Stimulated activated CD8-positive, alpha-beta memory T cell treated with anti-CD3 and anti-CD28 coated beads, Interleukin-7, amount 100 ng/mL, for 48 hours (primary cell): ENCODE results near the gene ADGRL3.
"Not testable (repeated sequence)": the region's sequence is repeated elsewhere in the genome, so short reads cannot be mapped to it uniquely, and the experiment has no call there.

Source experiments
- DNase-seq, 2 donors: peaks; one replicate each; pipeline ENCODE4 v3.0.0-alpha.2; 2020; ENCODE audit warnings: low read depth in 1 of 2; ENCODE audit errors: extremely low read depth in 1 of 2

Gene ADGRL3

GRCh38 chr4:61204353-61205060, 4.4 kb downstream of the ADGRL3 start:
- DNase-seq: no peak

- no peak for DNase-seq
Measured at GRCh38 chr4:61205066-61205465, 4.9 kb downstream of the ADGRL3 start.

GRCh38 chr4:61207156-61207555, 7.0 kb downstream of the ADGRL3 start:
- not testable (repeated sequence) for DNase-seq

- no peak for DNase-seq
Measured at GRCh38 chr4:61210186-61210939, 10.2 kb downstream of the ADGRL3 start.

- no peak for DNase-seq
Measured at GRCh38 chr4:61211781-61212180, 11.7 kb downstream of the ADGRL3 start.

GRCh38 chr4:61212788-61213187, 12.7 kb downstream of the ADGRL3 start:
- DNase-seq: no peak

GRCh38 chr4:61214680-61215079, 14.6 kb downstream of the ADGRL3 start:
- DNase-seq: no peak

GRCh38 chr4:61217222-61217621, 17.1 kb downstream of the ADGRL3 start:
- DNase-seq: no peak

- DNase-seq: no peak
Measured at GRCh38 chr4:61220556-61220955, 20.4 kb downstream of the ADGRL3 start.

GRCh38 chr4:61223385-61223784, 23.3 kb downstream of the ADGRL3 start:
- no peak for DNase-seq

GRCh38 chr4:61224573-61224972, 24.4 kb downstream of the ADGRL3 start:
- DNase-seq: no peak

GRCh38 chr4:61225656-61226055, 25.5 kb downstream of the ADGRL3 start:
- DNase-seq: no peak

- no peak for DNase-seq
Measured at GRCh38 chr4:61231421-61231820, 31.3 kb downstream of the ADGRL3 start.

- no peak for DNase-seq
Measured at GRCh38 chr4:61239250-61239649, 39.1 kb downstream of the ADGRL3 start.

- no peak for DNase-seq
Measured at GRCh38 chr4:61243962-61244361, 43.8 kb downstream of the ADGRL3 start.

- DNase-seq: no peak
Measured at GRCh38 chr4:61245069-61245714, 45.1 kb downstream of the ADGRL3 start.

- no peak for DNase-seq
Measured at GRCh38 chr4:61246034-61246433, 45.9 kb downstream of the ADGRL3 start.

- no peak for DNase-seq
Measured at GRCh38 chr4:61248705-61249104, 48.6 kb downstream of the ADGRL3 start.

GRCh38 chr4:61251129-61251528, 51.0 kb downstream of the ADGRL3 start:
- DNase-seq: no peak

GRCh38 chr4:61254406-61254805, 54.3 kb downstream of the ADGRL3 start:
- no peak for DNase-seq

- no peak for DNase-seq
Measured at GRCh38 chr4:61273233-61273632, 73.1 kb downstream of the ADGRL3 start.

- no peak for DNase-seq
Measured at GRCh38 chr4:61274286-61274685, 74.2 kb downstream of the ADGRL3 start.
